Kidney (tissue), 14 donors: Measurements from ENCODE around the gene MIOX. TPM values are rescaled to one million over a fixed set of nuclear protein-coding genes. Genes with fewer than 3 reads are reported as not detected.
A peak's percentile ranks its signal among the peaks of the same experiment; 100 is the strongest.

ENCODE experiments used
- DNase-seq, 5 donors: peaks; one replicate each; pipeline ENCODE4 v3.0.0-alpha.2; 2013 to 2020
- FAIRE-seq: peaks from 2 replicates; lab custom pipeline; 2012; peaks lifted over from hg19 to GRCh38; lab: Jason Lieb, UNC
- H3K27ac ChIP-seq, 2 donors: one replicate each; pipeline ENCODE4 v1.7.0; 2013; ENCODE audit warnings: low read depth in 2 of 2, low read length in 2 of 2, inconsistent platforms in 1 of 2
- H3K27me3 ChIP-seq: one replicate; pipeline ENCODE4 v1.7.1; 2013; ENCODE audit warnings: low read length, inconsistent platforms; ENCODE audit not compliant: control insufficient read depth, insufficient read depth
- H3K36me3 ChIP-seq, 3 donors: one replicate each; pipeline versions ENCODE4 v1.7.0 to v1.7.1; 2013; ENCODE audit warnings: low read length in 3 of 3, control low read depth in 1 of 3, inconsistent platforms in 1 of 3; ENCODE audit not compliant: insufficient read depth in 3 of 3, control insufficient read depth in 2 of 3
- H3K4me1 ChIP-seq, 3 donors: one replicate each; pipeline versions ENCODE4 v1.7.0 to v1.7.1; 2013; ENCODE audit warnings: low read length in 3 of 3, inconsistent platforms in 1 of 3, low read depth in 1 of 3; ENCODE audit not compliant: control insufficient read depth in 2 of 3, insufficient read depth in 2 of 3
- H3K4me3 ChIP-seq, 3 donors: one replicate each; pipeline versions ENCODE4 v1.7.0 to v1.8.1; 2013; ENCODE audit warnings: low read length in 3 of 3, control low read depth in 1 of 3, inconsistent platforms in 1 of 3
- H3K9ac ChIP-seq, 3 donors: one replicate each; pipeline versions ENCODE4 v1.7.0 to v1.7.1; 2013; ENCODE audit warnings: low read length in 3 of 3, control low read depth in 1 of 3, inconsistent platforms in 1 of 3
- H3K9me3 ChIP-seq, 3 donors: one replicate each; pipeline versions ENCODE4 v1.7.0 to v1.7.1; 2013; ENCODE audit warnings: low read length in 3 of 3, control low read depth in 1 of 3, inconsistent platforms in 1 of 3; ENCODE audit not compliant: control insufficient read depth in 2 of 3, insufficient read depth in 1 of 3
- CTCF ChIP-seq: IDR thresholded peaks from 3 replicates; pipeline ENCODE4 v1.5.1; 2012; ENCODE audit warnings: mild to moderate bottlenecking, moderate library complexity, borderline replicate concordance; ENCODE audit not compliant: insufficient read depth; ENCODE audit errors: extremely low read depth
- intact Hi-C: fragments of 100-400 bp; cut with DNase I; formaldehyde crosslinking; loops from one replicate; pipeline ENCODE4 v1.11.1; 2022
- polyA plus RNA-seq: library from polyadenylated mRNA; stranded (reverse); fragments of 350-450 nt; fragmentation: Illumina TruSeq; extraction: RNeasy Lipid Tissue Mini Kit (QIAGEN cat#74804); gene quantifications from one replicate; pipeline ENCODE4 v1.2.3, GENCODE V29; 2014; ENCODE audit warnings: low read depth, low replicate concordance; ENCODE audit not compliant: insufficient read depth
- total RNA-seq: library from RNA; stranded (reverse); fragmentation: NEBNext Ultra II Directional; extraction: Animal tissue kit (Norgen Biotek cat#: 25700); gene quantifications from one replicate; pipeline ENCODE4 v1.2.1, GENCODE V29; 2021
- donor health status: control.
- donor health status: control.
- donor health status: control.
- donor health status: control.
- donor health status: control.
- donor health status: DM: yes; HTN: yes; CAD: no.
- donor health status: Normal renal cell carcinoma (clear cell type).

MIOX gene
- total and polyA plus RNA-seq, 2 donors from 2014 or later = 3.5 to 455 TPM

DNA sequence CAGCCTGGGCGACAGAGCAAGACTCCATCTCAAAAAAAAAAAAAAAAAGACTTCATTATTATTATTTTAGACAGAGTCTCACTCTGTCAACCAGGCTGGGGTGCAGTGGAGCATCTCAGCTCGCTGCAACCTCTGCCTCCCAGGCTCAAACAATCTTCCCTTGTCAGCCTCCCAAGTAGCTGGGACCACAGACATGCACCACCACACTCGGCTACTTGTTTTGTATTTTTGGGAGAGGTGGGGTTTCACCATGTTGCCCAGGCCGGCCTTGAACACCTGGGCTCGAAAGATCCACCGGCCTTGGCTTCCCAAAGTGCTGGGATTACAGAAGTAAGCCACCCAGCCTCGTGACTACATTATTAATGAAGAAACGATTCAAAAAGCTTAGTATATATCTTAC is 48.5 kb downstream of the MIOX start:
- Histone ChIP-seq H3K4me1 (peaks cover 0 to 10% (median 4%) of the 10 kb centered on the region in 3 donors), H3K27ac (no peak overlapping the region), H3K27me3 (peaks cover 5% of the 10 kb centered on the region), H3K4me3 (no peak overlapping the region), H3K36me3 (no peaks in the 10 kb centered on the region), H3K9ac (no peak overlapping the region), H3K9me3 (no peaks in the 10 kb centered on the region)
- no peak for TF ChIP-seq CTCF
- no peak for FAIRE-seq
- no peak for DNase-seq
- intact Hi-C loops = no loop called here

DNA sequence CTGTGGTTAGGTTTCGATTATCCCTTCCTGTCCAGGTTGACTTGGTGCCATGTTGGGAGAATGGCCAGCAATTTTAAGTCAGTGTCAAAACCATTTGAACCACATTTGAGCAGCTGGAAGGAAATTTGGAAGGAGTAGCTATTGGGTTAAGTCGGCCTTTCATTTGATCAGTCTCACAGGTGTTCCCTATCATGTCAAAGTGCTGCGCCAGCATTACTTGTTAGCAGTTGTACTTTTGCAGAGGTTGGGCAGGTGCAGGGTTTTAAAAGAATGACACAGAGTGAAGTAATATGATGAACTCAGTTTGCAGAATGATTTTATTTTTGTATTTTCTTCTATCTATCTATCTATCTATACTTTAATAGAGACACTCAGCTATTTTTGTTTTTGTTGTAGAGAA is 49.6 kb downstream of the MIOX start:
- no peak for FAIRE-seq
- no peaks in the 10 kb centered on the region for H3K9me3 ChIP-seq

DNA sequence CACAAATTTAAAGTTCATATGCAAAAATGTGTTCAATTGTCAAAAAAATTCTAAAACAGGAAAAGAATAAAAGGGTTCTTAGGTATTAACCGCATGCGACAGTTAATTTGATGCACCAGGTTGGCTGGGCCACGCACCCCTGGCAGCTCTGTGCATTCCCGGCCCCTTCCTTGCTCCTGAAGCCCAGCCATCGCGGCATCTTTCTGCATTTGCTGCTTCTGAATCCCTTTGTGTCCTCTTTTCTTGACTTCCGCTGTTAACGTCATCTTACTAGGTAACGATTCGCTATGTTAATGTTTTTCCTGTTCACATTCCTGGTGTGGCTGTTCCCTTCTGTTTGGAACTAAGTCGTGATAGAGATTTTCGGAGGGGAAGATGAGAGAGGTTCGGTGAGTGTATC is 51.1 kb downstream of the MIOX start:
- Histone ChIP-seq H3K27ac (peak overlapping the region in 1 of 2 donors; percentile 79), H3K9ac (no peak overlapping the region), H3K36me3 (no peaks in the 10 kb centered on the region), H3K27me3 (no peaks in the 10 kb centered on the region), H3K9me3 (no peaks in the 10 kb centered on the region), H3K4me1 (peaks cover 0 to 4% (median 3%) of the 10 kb centered on the region in 3 donors), H3K4me3 (no peak overlapping the region)
- intact Hi-C loops = no loop called here
- TF ChIP-seq CTCF = no peak
- FAIRE-seq = no peak
- DNase-seq = no peak

More for the DNA sequence above, 49.6 kb downstream of the MIOX start:
- no peak overlapping the region for H3K4me3 ChIP-seq
- no peaks in the 10 kb centered on the region for H3K36me3 ChIP-seq
- intact Hi-C loops = no loop called here
- DNase-seq = peak in 1 of 5 donors; percentile 4
- no peak overlapping the region for H3K9ac ChIP-seq
- peaks cover under 1% of the 10 kb centered on the region for H3K27me3 ChIP-seq
- no peak overlapping the region for H3K27ac ChIP-seq
- TF ChIP-seq CTCF = no peak
- H3K4me1 ChIP-seq = peaks cover 0 to 4% (median 3%) of the 10 kb centered on the region in 3 donors

Other genes starting within 250 kb of the MIOX start
- gene TUBGCP6, start 241.8 kb upstream of the MIOX start, total RNA-seq = 52.0 TPM
- 19.2 TPM for gene TUBGCP6, start 241.8 kb upstream of the MIOX start, polyA plus RNA-seq
- 43.8 TPM for gene HDAC10, start 235.6 kb upstream of the MIOX start, total RNA-seq
- 20.4 TPM for gene HDAC10, start 235.6 kb upstream of the MIOX start, polyA plus RNA-seq
- gene MAPK12, start 225.2 kb upstream of the MIOX start, total RNA-seq = 15.9 TPM
- gene MAPK12, start 225.2 kb upstream of the MIOX start, polyA plus RNA-seq = 13.4 TPM
- 18.3 TPM for gene MAPK11, start 216.5 kb upstream of the MIOX start, total RNA-seq
- gene MAPK11, start 216.5 kb upstream of the MIOX start, polyA plus RNA-seq = 11.4 TPM
- gene PLXNB2, start 179.2 kb upstream of the MIOX start, total RNA-seq = 383 TPM
- 128 TPM for gene PLXNB2, start 179.2 kb upstream of the MIOX start, polyA plus RNA-seq
- 16.7 TPM for gene DENND6B, start 159.8 kb upstream of the MIOX start, total RNA-seq
- gene DENND6B, start 159.8 kb upstream of the MIOX start, polyA plus RNA-seq = 14.5 TPM
- 53.8 TPM for gene PPP6R2, start 143.5 kb upstream of the MIOX start, total RNA-seq
- 39.4 TPM for gene PPP6R2, start 143.5 kb upstream of the MIOX start, polyA plus RNA-seq
- gene SBF1, start 11.8 kb upstream of the MIOX start, total RNA-seq = 73.9 TPM
- 18.1 TPM for gene SBF1, start 11.8 kb upstream of the MIOX start, polyA plus RNA-seq
- 8.0 TPM for gene ADM2, start 5.3 kb upstream of the MIOX start, total RNA-seq
- gene ADM2, start 5.3 kb upstream of the MIOX start, polyA plus RNA-seq = 10.6 TPM
- 77.9 TPM for gene LMF2, start 20.8 kb downstream of the MIOX start, total RNA-seq
- 41.7 TPM for gene LMF2, start 20.8 kb downstream of the MIOX start, polyA plus RNA-seq
- 41.5 TPM for gene NCAPH2, start 21.4 kb downstream of the MIOX start, total RNA-seq
- gene NCAPH2, start 21.4 kb downstream of the MIOX start, polyA plus RNA-seq = 31.4 TPM
- gene SCO2, start 38.7 kb downstream of the MIOX start, total RNA-seq = 4.1 TPM
- 1.1 TPM for gene SCO2, start 38.7 kb downstream of the MIOX start, polyA plus RNA-seq
- gene TYMP, start 43.2 kb downstream of the MIOX start, total RNA-seq = 163 TPM
- gene TYMP, start 43.2 kb downstream of the MIOX start, polyA plus RNA-seq = 22.2 TPM
- 16.1 TPM for gene KLHDC7B, start 59.0 kb downstream of the MIOX start, total RNA-seq
- 1.4 TPM for gene KLHDC7B, start 59.0 kb downstream of the MIOX start, polyA plus RNA-seq
- not detected for gene SYCE3, start 76.1 kb downstream of the MIOX start, total RNA-seq
- 4.6 TPM for gene SYCE3, start 76.1 kb downstream of the MIOX start, polyA plus RNA-seq
- 34.3 TPM for gene CPT1B, start 91.6 kb downstream of the MIOX start, total RNA-seq
- 20.6 TPM for gene CPT1B, start 91.6 kb downstream of the MIOX start, polyA plus RNA-seq
- 91.7 TPM for gene CHKB, start 96.0 kb downstream of the MIOX start, total RNA-seq
- gene CHKB, start 96.0 kb downstream of the MIOX start, polyA plus RNA-seq = 73.0 TPM
- 1.1 TPM for gene MAPK8IP2, start 113.9 kb downstream of the MIOX start, total RNA-seq
- 1.0 TPM for gene MAPK8IP2, start 113.9 kb downstream of the MIOX start, polyA plus RNA-seq
- 53.0 TPM for gene ARSA, start 141.3 kb downstream of the MIOX start, total RNA-seq
- 52.8 TPM for gene ARSA, start 141.3 kb downstream of the MIOX start, polyA plus RNA-seq
- gene SHANK3, start 186.0 kb downstream of the MIOX start, total RNA-seq = 40.5 TPM
- gene SHANK3, start 186.0 kb downstream of the MIOX start, polyA plus RNA-seq = 8.8 TPM